ENCODE results near the gene LRIF1. TPM values are rescaled to one million over a fixed set of nuclear protein-coding genes. Genes with fewer than 3 reads are reported as not detected.

Gene LRIF1
- total RNA-seq, 4 donors from 2014 or later: 0.20 to 10.1 (median 7.6) TPM

- intact Hi-C loops (cut with DNase I; ENCODE audit: low total_unique reads): no loop called here
- no peak for DNase-seq
- H3K27me3 ChIP-seq: no peaks in the 10 kb centered on the region
- TF ChIP-seq EP300 (IDR thresholded peaks at IDR 0.05; ENCODE audit: low read depth): no peak
- TF ChIP-seq CTCF (IDR thresholded peaks at IDR 0.05): no peak
- TF ChIP-seq POLR2A (IDR thresholded peaks at IDR 0.05): no peak
- no peak for TF ChIP-seq POLR2AphosphoS5 (IDR thresholded peaks at IDR 0.05)
- H3K4me3 ChIP-seq: no peak overlapping the region
- in situ Hi-C loops (cut with MboI; ENCODE audit: low pct_ligation_motif_present in 1 of 4, low pct_unique_long_range_greater_than_20kb in 1 of 4, low sequenced_read_pairs in 3 of 4): no loop called here
- H3K4me1 ChIP-seq: no peaks in the 10 kb centered on the region
- no peaks in the 10 kb centered on the region for H3K9me3 ChIP-seq
- H3K36me3 ChIP-seq: no peaks in the 10 kb centered on the region
- WGBS, 2 donors (ENCODE audit: low coverage in 1 of 2): 86% methylated on average over 1 of the region's 1 CpG; no CpG with 5 or more reads in 1 of the 2 donors
- H3K27ac ChIP-seq: no peak overlapping the region
Measured at GRCh38 chr1:110899458-110899843, 64.3 kb downstream of the LRIF1 start.

- Histone ChIP-seq H3K9me3 (no peaks in the 10 kb centered on the region), H3K27me3 (no peaks in the 10 kb centered on the region), H3K36me3 (no peaks in the 10 kb centered on the region), H3K4me3 (no peak overlapping the region), H3K4me1 (no peaks in the 10 kb centered on the region), H3K27ac (no peak overlapping the region)
- TF ChIP-seq POLR2A (IDR thresholded peaks at IDR 0.05): no peak
- TF ChIP-seq CTCF (IDR thresholded peaks at IDR 0.05): no peak
- TF ChIP-seq POLR2AphosphoS5 (IDR thresholded peaks at IDR 0.05): no peak
- TF ChIP-seq EP300 (IDR thresholded peaks at IDR 0.05; ENCODE audit: low read depth): no peak
- intact Hi-C loops (cut with DNase I; ENCODE audit: low total_unique reads) (no loop called here), in situ Hi-C loops (cut with MboI; ENCODE audit: low pct_ligation_motif_present in 1 of 4, low pct_unique_long_range_greater_than_20kb in 1 of 4, low sequenced_read_pairs in 3 of 4) (no loop called here)
- no peak for DNase-seq
- WGBS, 2 donors (ENCODE audit: low coverage in 1 of 2): 48 to 60% methylated on average over 1 to 3 of the region's 3 CpGs
Measured at GRCh38 chr1:110898734-110899457, 64.8 kb downstream of the LRIF1 start.

GRCh38 chr1:110897681-110898080 is 66.0 kb downstream of the LRIF1 start:
- no peak for TF ChIP-seq POLR2A (IDR thresholded peaks at IDR 0.05)
- TF ChIP-seq CTCF (IDR thresholded peaks at IDR 0.05): no peak
- TF ChIP-seq EP300 (IDR thresholded peaks at IDR 0.05; ENCODE audit: low read depth): no peak
- no peak for TF ChIP-seq POLR2AphosphoS5 (IDR thresholded peaks at IDR 0.05)
- Histone ChIP-seq H3K27ac (no peak overlapping the region), H3K9me3 (no peaks in the 10 kb centered on the region), H3K27me3 (no peaks in the 10 kb centered on the region), H3K4me3 (no peak overlapping the region), H3K36me3 (no peaks in the 10 kb centered on the region), H3K4me1 (no peaks in the 10 kb centered on the region)
- intact Hi-C loops (cut with DNase I; ENCODE audit: low total_unique reads) (no loop called here), in situ Hi-C loops (cut with MboI; ENCODE audit: low pct_ligation_motif_present in 1 of 4, low pct_unique_long_range_greater_than_20kb in 1 of 4, low sequenced_read_pairs in 3 of 4) (no loop called here)
- WGBS, 2 donors (ENCODE audit: low coverage in 1 of 2): 76 to 80% methylated on average over 2 of the region's 2 CpGs
- no peak for DNase-seq

Other genes starting within 250 kb of the LRIF1 start
- 10 to 100 TPM in 3 of 4 donors, not detected in 1; 18.6 to 71.6 (median 25.4) TPM for gene CD53, start 90.8 kb downstream of the LRIF1 start, total RNA-seq
- 100 to 1,000 TPM in 1 of 4 donors, 10 to 100 TPM in 3; 36.2 to 116 (median 81.7) TPM for gene DRAM2, start 176.2 kb upstream of the LRIF1 start, total RNA-seq
- 10 to 100 TPM; 11.2 to 55.6 (median 26.9) TPM for gene CEPT1, start 176.3 kb upstream of the LRIF1 start, total RNA-seq
- gene DENND2D, start 236.7 kb upstream of the LRIF1 start, total RNA-seq: 10 to 100 TPM; 43.4 to 61.0 (median 50.7) TPM

Measured in transverse colon (tissue), 4 donors.